Subcutaneous abdominal adipose tissue (tissue), 5 donors: ENCODE results near the gene PSMG3.

Source experiments
- H3K27ac ChIP-seq: one replicate; pipeline ENCODE4 v1.7.0; 2013; ENCODE audit warnings: low read depth, mild to moderate bottlenecking, inconsistent platforms, low read length, moderate library complexity
- H3K27me3 ChIP-seq, 5 donors: one replicate each; pipeline ENCODE4 v1.7.0; 2013; ENCODE audit warnings: low read length in 5 of 5, inconsistent platforms in 1 of 5; ENCODE audit not compliant: control insufficient read depth in 5 of 5, insufficient read depth in 4 of 5
- H3K36me3 ChIP-seq, 5 donors: one replicate each; pipeline ENCODE4 v1.7.0; 2013; ENCODE audit warnings: low read length in 5 of 5; ENCODE audit not compliant: control insufficient read depth in 5 of 5, insufficient read depth in 5 of 5
- H3K4me1 ChIP-seq, 5 donors: one replicate each; pipeline ENCODE4 v1.7.0; 2013; ENCODE audit warnings: low read length in 5 of 5, mild to moderate bottlenecking in 3 of 5, moderate library complexity in 1 of 5; ENCODE audit not compliant: control insufficient read depth in 5 of 5, insufficient read depth in 5 of 5
- H3K4me3 ChIP-seq, 5 donors: one replicate each; pipeline ENCODE4 v1.7.0; 2013; ENCODE audit warnings: low read length in 5 of 5, low read depth in 1 of 5
- H3K9ac ChIP-seq, 5 donors: one replicate each; pipeline ENCODE4 v1.7.0; 2013; ENCODE audit warnings: low read length in 5 of 5, mild to moderate bottlenecking in 4 of 5, moderate library complexity in 3 of 5
- H3K9me3 ChIP-seq, 5 donors: one replicate each; pipeline ENCODE4 v1.7.0; 2013; ENCODE audit warnings: low read length in 5 of 5; ENCODE audit not compliant: control insufficient read depth in 5 of 5
- donor health status: healthy.
- donor health status: healthy.
- donor health status: healthy.
- donor health status: healthy.
- donor health status: healthy.

PSMG3 gene

GRCh38 chr7:1597066-1597760 is 27.4 kb upstream of the PSMG3 start:
- no peak overlapping the region for H3K4me3 ChIP-seq
- no peak overlapping the region for H3K27ac ChIP-seq
- H3K9ac ChIP-seq: no peak overlapping the region
- peaks cover 33 to 57% (median 47%) of the 10 kb centered on the region in 5 donors for H3K27me3 ChIP-seq
- H3K36me3 ChIP-seq: no peaks in the 10 kb centered on the region
- H3K9me3 ChIP-seq: no peaks in the 10 kb centered on the region
- peaks cover 0 to 3% (median 0%) of the 10 kb centered on the region in 5 donors for H3K4me1 ChIP-seq

GRCh38 chr7:1596181-1597043 is 26.6 kb upstream of the PSMG3 start:
- Histone ChIP-seq H3K36me3 (no peaks in the 10 kb centered on the region), H3K27ac (no peak overlapping the region), H3K4me3 (no peak overlapping the region), H3K9ac (no peak overlapping the region), H3K27me3 (peaks cover 40 to 65% (median 53%) of the 10 kb centered on the region in 5 donors), H3K9me3 (no peaks in the 10 kb centered on the region), H3K4me1 (peaks cover 0 to 9% (median 0%) of the 10 kb centered on the region in 5 donors)

GRCh38 chr7:1595636-1596035 is 25.8 kb upstream of the PSMG3 start:
- no peaks in the 10 kb centered on the region for H3K9me3 ChIP-seq
- H3K9ac ChIP-seq: no peak overlapping the region
- H3K27ac ChIP-seq: no peak overlapping the region
- H3K4me3 ChIP-seq: no peak overlapping the region
- H3K36me3 ChIP-seq: no peaks in the 10 kb centered on the region
- peaks cover 0 to 9% (median 0%) of the 10 kb centered on the region in 5 donors for H3K4me1 ChIP-seq
- H3K27me3 ChIP-seq: peaks cover 47 to 73% (median 57%) of the 10 kb centered on the region in 5 donors

DNA sequence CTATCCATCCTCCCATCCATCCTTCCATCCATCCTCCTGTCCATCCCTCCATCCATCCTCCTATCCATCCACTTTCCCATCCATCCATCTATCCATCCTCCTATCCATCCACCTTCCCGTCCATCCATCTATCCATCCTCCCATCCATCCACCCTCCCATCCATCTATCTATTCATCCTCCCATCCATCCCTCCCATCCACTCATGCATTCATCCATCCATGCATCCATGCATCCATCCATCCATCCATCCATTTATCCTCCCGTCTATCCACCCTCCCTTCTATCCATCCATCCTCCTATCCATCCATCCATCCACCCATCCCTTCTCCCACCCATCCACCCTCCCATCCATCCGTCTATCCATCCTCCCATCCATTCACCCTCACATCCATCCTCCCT is 25.2 kb upstream of the PSMG3 start:
- Histone ChIP-seq H3K4me1 (peaks cover 0 to 9% (median 0%) of the 10 kb centered on the region in 5 donors), H3K27me3 (peaks cover 45 to 79% (median 62%) of the 10 kb centered on the region in 5 donors), H3K9ac (no peak overlapping the region), H3K36me3 (no peaks in the 10 kb centered on the region), H3K4me3 (no peak overlapping the region), H3K9me3 (no peaks in the 10 kb centered on the region), H3K27ac (no peak overlapping the region)

GRCh38 chr7:1593904-1594421 is 24.1 kb upstream of the PSMG3 start:
- peaks cover 38 to 80% (median 63%) of the 10 kb centered on the region in 5 donors for H3K27me3 ChIP-seq
- no peak overlapping the region for H3K27ac ChIP-seq
- H3K9ac ChIP-seq: no peak overlapping the region
- no peak overlapping the region for H3K4me3 ChIP-seq
- H3K36me3 ChIP-seq: no peaks in the 10 kb centered on the region
- H3K9me3 ChIP-seq: peaks cover 2 to 7% (median 4%) of the 10 kb centered on the region in 5 donors
- H3K4me1 ChIP-seq: peaks cover 0 to 9% (median 0%) of the 10 kb centered on the region in 5 donors

GRCh38 chr7:1593091-1593866 is 23.4 kb upstream of the PSMG3 start:
- H3K27me3 ChIP-seq: peaks cover 37 to 86% (median 70%) of the 10 kb centered on the region in 5 donors
- no peak overlapping the region for H3K4me3 ChIP-seq
- H3K4me1 ChIP-seq: peaks cover 0 to 9% (median 0%) of the 10 kb centered on the region in 5 donors

DNA sequence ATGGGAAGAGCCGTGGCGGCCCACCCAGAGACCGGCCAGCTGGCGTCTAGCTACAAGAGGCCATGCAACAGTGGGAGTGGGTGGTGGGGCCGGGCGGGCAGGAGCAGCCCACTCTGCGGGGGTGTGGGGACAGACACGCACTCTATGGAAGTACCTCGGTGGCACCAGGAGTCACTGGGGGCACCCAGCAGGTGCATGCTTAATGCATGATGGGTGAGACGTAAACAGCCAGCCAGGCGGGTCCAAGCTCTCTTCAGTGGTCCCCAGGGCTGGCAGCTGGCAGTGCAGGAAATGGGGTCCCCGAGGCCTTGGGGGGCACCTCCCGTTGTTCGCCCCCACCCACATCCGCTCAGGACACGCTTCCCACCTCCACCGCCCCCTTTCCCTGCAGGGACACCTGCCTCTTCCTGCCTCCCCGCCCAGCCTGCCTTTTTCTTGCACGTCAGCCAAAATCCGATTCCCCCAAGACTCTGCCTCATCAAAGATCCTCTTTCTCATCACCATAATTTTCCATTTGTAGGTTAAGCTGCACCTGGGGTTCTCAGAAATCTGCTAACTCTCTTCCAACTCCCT is 22.6 kb upstream of the PSMG3 start:
- Histone ChIP-seq H3K27ac (no peak overlapping the region), H3K36me3 (no peaks in the 10 kb centered on the region), H3K4me3 (no peak overlapping the region), H3K9ac (no peak overlapping the region), H3K4me1 (peaks cover 0 to 9% (median under 1%) of the 10 kb centered on the region in 5 donors), H3K27me3 (peaks cover 31 to 93% (median 76%) of the 10 kb centered on the region in 5 donors), H3K9me3 (peaks cover 5 to 12% (median 8%) of the 10 kb centered on the region in 5 donors)

More at GRCh38 chr7:1593091-1593866, 23.4 kb upstream of the PSMG3 start:
- Histone ChIP-seq H3K9ac (no peak overlapping the region), H3K9me3 (peaks cover 5 to 12% (median 8%) of the 10 kb centered on the region in 5 donors), H3K36me3 (no peaks in the 10 kb centered on the region), H3K27ac (no peak overlapping the region)

DNA sequence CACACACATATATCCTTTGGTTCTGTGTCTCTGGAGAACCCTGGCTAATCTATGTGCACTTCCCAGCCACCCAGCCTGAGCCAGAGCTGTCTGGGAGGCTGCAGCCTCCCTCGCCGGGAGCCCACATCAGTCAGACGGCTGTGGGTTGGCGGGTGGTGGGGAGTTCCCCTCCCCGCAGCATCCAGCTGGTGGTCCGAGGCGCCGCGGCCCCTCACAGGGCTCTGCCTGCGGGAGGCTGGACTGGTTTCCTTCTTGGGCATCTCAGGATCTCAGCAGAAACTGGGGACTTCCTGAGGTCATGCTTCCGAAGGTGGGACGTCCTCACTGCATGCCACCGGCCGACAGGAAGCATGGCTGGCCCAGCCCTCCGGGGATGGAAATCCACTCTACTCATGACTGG is 22.0 kb upstream of the PSMG3 start:
- no peaks in the 10 kb centered on the region for H3K36me3 ChIP-seq
- no peak overlapping the region for H3K27ac ChIP-seq
- no peak overlapping the region for H3K4me3 ChIP-seq
- no peak overlapping the region for H3K9ac ChIP-seq
- H3K9me3 ChIP-seq: peaks cover 5 to 12% (median 8%) of the 10 kb centered on the region in 5 donors
- peaks cover 31 to 93% (median 75%) of the 10 kb centered on the region in 5 donors for H3K27me3 ChIP-seq
- peaks cover 0 to 9% (median 4%) of the 10 kb centered on the region in 5 donors for H3K4me1 ChIP-seq

DNA sequence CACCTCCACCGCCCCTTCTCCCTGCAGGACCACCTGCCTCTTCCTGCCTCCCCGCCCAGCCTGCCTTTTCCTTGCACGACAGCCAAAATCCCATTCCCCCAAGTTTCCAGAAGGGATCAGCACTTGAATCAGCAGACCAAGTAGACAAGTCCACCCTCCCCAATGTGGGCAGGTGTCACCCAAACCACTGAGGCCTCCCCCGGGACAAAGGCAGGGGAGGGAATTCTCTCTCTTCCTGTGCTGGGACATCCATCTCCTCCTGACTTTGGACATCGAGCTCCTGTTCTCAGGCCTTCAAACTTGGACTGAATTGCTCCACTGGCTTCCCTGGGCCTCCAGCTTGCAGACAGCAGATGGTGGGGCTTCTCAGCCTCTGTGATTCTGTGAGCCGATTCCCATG is 21.6 kb upstream of the PSMG3 start:
- peaks cover 5 to 12% (median 8%) of the 10 kb centered on the region in 5 donors for H3K9me3 ChIP-seq
- no peak overlapping the region for H3K27ac ChIP-seq
- peaks cover 31 to 91% (median 70%) of the 10 kb centered on the region in 5 donors for H3K27me3 ChIP-seq
- no peak overlapping the region for H3K4me3 ChIP-seq
- H3K9ac ChIP-seq: no peak overlapping the region
- H3K4me1 ChIP-seq: peaks cover 0 to 9% (median 4%) of the 10 kb centered on the region in 5 donors
- H3K36me3 ChIP-seq: no peaks in the 10 kb centered on the region
